HG03095 (cell line): Measurements from ENCODE around the gene ASAP2.

ENCODE experiments used
- ATAC-seq: cut with Tn5 transposase; IDR thresholded peaks from one replicate; pipeline ENCODE4 v1.9.1; 2021; ENCODE audit warnings: moderate library complexity; ENCODE audit not compliant: unreplicated experiment

ASAP2 gene

DNA sequence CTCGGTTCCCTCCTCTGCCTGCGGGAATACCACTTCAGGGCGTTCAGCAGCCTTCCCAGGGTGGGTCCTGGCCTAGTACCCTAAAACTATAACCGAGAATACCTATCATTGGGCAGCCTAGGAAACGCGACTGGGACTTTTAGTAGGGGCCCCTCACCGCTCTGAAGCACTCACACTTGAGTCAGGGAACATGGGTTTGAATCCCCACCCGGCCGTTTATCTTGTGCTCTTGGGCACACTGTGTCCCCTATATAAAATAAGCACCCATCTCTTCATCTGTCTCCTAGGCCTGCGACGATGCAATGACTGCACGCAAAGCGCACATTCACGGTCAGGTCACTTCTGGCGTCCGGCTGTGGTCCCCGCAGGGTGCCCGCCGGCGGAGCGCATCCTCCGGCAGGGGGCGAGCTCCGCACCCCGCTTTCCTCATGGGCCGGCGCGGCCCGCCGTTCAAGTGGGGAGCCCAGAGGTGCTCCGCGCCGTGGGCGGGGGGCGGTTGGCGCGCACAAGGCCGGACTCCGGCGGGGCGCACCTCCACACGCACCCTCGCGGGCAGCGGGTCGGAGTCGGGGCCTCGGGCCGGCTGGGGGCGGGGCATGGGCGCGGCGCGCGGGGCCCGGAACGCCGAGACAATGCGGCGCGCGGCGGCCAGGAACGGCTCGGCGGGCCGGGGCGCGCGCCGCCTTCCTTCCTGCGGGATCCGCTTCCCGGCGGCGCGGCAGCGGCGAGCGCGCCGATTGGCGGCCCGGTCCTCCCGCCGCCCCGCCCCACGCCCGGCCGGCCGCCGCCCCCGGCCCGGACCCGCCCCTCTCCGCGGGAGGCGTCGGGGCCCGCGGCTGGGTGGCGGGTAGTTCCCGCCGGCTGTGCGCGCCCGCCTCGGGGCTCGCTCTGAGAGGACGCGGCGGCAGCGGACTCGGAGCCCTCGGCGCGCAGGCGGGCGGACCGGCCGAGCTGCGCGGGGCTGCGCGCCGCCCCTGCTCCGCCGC, at the start of gene ASAP2:
TSS of gene ASAP2 (plus strand) at position 850 of the 986 bp plus-strand sequence. CDS start 293 bp downstream, outside the sequence.
- peak; percentile 59 for ATAC-seq

DNA sequence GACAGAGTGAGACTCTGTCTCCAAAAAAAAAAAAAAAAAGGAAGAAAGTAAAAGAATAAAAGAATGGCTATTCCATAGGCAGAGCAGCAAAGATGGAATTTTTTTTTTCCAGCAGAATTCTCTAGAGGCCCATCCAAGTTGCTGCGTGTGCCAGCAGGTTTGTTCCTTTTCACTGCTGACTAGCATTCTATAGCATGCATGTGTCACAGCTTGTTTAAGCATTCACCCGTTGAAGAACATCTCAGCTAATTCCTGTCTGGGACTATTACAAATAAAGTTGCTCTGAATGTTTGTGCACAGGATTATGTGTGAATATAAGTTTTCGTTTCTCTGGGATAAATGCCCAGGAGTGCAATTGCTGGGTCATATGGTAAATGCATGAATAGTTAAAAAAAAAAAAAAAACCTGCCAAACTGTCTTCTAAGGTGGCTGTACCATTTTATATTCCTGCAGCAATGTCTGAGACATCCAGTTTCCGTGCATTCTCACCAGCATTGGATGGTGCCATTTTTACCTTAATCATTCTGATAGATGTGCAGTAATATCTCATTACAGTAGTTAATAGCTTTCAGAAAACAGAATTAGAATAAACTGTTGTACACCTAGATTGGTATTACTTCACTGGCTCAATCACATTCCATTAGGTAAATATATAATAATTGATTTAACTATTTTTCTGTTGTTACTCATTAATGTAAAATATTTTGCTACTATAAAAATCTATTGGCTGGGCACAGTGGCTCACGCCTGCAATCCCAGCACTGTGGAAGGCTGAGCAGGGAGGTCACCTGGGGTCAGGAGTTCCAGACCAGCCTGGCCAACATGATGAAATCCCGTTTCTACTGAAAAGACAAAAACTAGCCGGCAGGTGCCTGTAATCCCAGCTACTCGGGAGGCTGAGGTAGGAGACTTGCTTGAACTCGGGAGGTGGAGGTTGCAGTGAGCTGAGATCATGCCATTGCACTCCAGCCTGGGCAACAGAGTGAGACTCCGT, 47.5 kb upstream of the ASAP2 start:
- ATAC-seq = no peak

DNA sequence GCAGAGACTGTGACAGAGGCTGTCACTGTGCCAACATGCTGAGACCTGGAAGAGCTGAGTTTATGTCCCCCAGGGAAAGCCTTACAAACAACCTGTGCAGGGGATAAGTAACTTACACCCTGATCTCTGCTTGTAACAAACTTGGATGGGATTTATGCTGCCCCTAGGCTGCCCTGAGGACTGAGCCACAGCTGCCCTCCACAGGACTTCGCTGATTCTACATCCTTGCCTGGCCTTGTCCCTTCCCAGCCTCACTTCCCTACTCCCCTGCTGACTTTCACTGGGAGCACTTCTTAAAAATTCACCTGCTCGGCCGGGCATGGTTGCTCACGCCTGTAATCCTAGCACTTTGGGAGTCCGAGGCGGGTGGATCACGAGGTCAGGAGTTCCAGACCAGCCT, 45.9 kb upstream of the ASAP2 start:
- no peak for ATAC-seq

DNA sequence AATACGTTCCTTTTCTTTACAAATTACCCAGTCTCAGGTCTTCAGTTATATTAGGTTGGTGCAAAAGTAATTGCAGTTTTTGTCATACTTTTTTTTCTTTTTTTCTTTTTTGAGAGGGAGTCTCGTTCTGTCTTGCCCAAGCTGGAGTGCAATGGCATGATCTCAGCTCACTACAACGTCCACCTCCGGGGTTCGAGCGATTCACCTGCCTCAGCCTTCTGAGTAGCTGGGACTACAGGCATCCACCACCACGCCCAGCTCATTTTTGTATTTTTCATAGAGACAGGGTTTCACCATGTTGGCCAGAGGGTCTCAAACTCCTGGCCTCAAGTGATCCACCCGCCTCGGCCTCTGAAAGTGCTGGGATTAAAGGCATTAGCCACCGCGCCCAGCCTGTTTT, 43.8 kb upstream of the ASAP2 start:
- ATAC-seq = no peak

DNA sequence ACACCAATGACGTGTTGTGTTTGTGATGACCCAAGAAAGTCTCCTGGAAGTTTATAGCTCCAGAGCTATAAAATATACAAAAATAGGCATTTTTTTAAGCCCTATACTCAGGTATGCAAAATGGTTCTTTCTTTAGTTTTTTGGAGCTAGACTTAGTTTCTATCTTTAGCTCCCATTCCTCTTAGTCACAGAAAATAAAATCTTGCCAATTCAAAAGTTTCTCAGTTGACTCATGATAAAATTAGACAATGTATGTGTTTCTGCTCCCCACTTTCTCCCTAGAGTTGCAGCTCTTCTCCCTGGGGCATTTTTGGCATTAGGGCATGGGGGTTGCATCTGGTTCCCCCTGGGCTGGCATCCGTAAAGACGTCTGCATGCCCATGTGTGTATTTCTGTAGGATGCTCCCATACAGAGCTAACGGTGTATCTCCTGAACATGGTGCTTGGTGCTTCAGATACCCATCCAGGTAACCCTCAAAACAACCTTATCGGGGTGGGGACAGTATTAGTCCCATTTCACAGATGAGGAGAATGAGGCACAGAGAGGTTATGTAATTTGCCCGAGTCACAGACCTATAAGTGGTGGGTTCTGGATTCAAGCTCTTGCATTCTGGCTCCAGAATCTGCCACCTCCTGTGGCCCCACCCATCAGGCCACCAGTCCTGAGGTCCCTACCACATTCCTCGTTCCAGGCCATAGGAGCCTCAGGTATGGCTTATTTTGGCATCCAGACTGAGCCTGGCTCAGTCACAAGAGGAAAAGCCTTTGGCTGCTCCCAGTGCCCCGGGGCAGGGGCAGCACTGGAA, 43.1 kb upstream of the ASAP2 start:
- no peak for ATAC-seq

DNA sequence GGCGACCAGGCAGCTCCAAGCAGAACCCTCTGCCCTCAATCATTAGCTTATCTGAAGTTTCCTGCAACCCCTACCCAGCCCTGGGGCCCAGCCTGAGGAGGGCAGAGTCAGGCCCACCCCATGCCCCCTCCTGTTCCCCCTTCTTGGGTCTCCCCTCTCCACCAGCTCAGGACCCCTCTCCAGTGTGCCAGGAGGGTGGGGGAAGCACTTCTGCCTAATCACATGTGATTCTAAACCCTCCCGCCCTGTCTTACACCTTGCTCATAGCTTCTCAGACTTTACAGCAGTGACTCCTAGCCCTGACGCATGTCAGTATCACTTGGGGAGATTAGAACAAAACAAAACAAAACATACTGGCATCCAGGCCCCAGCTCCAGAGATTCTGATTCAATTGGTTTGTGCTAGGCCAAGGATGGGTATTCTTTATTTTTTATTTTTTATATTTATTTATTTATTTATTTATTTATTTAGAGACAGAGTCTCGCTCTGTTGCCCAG, 42.5 kb upstream of the ASAP2 start:
- ATAC-seq = no peak

DNA sequence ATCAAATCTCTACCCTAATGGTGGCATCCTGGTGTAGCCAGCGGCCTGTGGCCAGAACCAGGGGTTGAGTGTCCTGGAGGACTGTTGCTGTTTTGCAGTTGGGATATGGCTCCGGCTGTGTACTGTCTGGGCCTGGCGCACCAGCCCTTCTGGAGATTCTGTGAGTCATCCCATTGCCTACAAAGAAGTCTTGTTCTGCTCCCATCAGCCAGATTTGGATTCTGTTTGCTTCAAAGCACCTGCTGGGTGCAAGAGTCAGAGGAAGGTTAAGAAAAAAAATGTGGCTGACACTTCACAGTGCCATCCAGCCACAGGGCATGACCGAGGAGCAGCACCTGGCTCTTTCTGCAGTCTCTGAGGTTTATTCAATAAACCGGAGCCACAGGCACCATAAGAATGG, 41.0 kb upstream of the ASAP2 start:
- ATAC-seq = no peak

DNA sequence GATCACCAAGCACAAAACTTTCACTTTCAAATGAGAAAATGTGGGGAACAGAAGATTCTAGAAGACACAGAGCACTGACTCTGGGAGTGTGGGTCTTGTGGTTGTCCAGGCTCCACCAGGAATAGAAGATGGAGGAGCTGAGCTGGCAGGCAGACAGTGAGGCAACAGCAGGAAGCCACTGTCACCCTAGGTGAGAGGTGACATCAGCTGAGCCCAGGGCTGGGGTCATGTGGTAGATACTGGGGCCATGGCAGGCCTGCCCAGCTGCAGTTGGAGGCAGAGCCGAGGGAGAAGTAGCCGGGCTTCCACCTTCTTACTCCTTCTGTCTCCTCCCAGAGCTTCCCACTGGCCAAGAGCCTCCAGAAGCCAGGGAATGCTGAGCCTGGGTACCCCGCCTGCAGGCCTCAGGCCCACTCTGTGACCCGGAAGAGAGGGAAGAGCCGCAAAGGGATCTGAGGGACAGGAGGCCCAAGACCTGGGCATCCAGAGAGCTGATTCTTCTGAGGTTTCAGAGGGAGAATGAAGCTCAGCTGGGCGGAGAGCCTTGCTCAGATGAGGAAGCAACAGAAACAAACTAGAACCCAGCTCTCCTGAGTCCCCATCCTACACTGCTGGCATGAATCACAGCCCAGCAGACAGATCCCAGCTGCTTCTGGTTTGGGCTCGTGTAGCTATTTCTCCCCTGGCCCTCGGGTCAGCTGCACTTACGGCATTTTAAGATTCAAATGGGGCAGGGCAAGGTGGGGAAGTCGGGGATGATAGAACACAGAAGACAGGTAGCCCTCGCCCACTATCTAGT, 39.8 kb upstream of the ASAP2 start:
- no peak for ATAC-seq

DNA sequence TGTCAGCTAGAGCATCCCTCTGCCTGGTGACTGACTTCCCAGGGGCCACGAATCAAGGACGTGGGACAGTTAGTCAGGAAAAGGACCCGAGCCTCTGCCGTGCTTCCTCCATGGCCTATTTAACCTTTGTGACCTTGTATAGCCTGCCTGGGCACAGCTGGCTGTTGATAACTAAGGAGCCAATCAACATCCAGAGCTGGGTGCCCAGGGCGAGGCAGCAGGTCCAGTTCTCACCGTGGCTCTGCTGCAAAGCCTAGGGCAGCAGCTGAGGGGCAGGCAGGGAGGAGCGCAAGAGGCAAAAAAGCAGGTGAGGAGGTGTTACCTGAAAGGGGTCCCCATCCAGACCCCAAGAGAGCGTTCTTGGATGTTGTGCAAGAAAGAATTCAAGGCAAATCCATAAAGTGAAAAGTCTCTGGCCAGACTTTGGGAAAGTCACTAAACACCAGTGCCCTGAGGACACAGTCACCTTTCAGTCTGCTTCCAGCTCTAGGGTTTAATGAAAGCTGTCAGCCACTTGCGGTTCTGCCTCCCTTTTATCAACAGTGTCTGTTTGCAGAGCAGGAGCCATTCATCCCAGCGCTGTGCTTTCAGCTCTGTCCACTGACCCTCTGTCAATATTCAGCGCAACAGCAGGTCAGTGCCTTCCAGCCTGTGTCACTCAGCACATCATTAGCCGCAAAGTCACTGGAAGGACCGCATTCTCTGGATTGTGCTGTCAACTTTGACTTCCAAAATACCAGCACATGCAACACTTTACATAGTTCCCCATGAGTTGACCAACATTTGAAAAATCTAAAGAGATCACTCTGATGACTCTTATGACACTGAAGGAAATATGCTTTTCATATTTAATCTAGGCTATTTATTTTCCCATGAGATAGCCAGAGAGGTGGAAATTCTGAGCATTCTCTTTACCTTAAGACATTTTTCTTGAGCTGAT, 38.6 kb upstream of the ASAP2 start:
- ATAC-seq = no peak

DNA sequence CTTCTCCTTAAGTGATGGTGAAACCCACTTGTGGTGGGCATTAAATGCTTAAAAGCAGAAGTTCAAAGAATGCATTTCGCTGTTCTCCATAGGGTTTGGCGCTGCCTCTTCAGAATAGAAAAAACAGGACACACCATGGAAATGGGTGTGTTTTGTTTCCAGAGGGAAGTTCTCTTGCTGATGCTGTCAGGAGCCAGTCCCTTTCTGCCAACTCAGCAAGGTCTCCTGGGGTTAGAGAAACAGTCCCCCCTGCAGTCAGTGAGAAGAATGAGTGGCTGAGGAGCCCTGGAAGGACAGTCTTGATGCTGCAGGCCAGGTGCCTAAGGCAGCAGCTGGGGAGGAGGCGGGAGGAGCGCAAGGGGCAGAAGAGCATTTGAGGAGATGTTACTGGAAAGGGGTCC, 37.8 kb upstream of the ASAP2 start:
- no peak for ATAC-seq

DNA sequence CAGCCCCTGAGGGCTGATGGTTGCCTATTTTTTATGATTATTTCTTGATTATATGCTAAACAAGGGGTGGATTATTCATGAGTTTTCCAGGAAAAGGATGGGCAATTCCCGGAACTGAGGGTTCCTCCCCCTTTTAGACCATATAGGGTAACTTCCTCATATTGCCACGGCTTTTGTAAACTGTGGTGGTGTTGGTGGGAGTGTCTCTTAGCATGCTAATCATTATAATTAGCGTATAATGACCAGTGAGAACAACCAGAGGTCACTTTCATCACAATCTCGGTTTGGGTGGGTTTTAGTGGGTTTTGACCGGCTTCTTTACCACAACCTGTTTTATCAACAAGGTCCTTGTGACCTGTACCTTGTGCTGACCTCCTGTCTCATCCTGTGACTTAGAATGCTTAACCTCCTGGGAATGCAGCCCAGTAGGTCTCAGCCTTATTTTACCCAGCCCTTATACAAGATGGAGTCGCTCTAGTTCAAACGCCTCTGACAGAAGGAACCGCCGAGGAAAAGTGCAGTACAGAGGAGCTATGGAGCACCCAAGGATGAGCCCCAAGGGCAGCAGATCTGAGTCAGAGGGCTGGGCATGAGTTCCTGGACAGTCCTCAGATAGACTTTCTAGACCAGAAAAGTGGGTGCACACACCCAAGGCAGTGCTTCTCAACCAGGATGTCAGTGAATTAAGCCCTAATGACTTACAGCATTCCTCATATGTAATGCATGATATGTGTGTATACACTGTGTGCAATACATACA, 37.1 kb upstream of the ASAP2 start:
- ATAC-seq = no peak

DNA sequence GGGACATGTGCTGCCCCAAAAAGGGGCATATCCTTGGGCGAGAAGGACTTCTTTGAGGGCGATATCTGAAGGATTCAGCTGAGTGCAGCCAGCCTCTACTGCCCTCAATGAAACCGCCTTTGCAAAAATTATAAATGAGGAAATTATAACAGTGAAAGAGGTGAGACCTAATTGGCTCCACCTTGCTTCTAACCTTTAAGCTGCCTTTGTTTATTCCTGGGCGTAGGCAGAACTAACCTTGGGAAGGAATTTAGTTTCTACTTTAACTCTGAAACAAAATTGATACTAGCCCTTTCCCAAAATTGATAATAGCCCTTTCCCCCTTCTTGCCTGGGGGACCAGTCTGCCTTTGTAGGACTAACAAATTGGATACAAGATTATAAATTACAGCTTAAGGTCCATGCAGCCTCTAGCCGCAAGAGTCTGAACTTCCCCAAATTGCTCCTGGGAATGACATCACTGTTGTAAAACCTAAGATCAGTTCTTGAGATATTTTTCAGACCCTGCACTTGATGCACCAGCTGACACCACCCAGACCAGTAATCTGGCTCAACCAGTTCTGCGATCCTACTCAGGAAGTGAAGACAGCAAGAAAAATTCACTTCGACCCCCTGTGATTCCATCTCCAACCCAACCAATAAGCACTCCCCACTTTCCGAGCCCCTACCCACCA, 36.0 kb upstream of the ASAP2 start:
- no peak for ATAC-seq

DNA sequence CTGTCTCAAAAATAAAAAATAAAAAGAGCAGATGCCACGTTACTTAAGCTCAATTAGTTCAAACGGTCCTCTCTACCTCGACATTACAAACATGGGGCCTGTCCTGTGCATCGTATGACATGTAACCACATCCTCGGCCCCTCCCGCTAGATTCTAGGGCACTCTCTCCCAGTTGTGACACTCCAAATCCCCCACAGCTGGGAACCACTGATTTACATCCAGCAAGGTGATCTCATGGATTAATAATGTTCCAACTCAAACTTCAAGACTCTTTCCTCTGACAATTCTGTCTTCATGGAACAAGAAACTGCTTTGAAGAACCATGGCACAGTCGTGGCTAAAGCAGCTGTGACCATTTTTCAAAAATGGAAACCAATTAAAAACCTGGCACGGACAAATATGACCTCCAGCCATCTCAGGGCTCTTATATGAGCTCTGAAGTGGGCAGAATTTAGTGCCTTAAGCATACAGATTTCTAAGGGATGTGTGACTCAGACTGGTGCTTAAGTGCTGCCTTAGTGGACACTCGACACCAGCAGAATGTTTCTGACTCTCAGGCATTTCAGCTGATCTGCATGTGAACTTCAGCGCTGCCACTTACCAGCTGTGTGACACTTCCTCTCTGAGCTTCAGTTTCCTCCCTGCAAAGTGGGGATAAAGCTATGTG, 31.7 kb upstream of the ASAP2 start:
- no peak for ATAC-seq

DNA sequence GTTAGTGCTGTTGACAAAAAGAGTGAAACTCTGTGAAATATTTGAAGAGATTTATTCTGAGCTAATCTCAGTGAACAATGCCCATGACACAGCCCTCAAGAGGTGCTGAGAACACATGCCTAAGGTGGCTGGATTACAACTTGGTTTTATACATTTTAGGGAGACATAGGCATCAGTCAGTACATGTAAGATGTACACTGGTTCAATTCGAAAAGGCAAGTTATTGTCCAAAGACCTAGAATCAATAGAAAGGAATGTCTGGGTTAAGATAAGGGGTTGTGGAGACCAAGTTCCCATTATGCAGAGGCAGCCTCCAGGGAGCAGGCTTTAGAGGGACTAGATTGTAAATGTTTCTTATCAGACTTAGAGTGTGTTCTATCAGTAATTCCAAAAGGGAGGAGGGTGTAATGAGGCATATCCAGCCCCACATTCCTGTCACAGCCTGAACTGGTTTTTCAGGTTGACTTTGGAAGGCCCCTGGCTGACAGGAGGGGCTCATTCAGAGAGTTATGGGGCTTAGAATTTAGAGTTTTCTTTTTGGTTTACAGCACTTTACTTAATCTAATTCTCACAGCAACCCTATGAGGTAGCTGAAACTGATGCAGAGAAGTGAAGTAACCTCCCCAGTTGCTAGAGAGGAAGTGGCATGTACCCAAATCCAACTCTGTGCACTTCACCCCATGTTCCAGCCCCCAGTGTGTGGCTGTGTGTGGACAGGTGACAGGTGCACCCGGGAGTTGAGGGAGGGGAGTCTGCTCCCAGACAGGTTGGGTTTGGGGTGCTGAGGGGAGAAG, 28.3 kb upstream of the ASAP2 start:
- ATAC-seq = no peak

DNA sequence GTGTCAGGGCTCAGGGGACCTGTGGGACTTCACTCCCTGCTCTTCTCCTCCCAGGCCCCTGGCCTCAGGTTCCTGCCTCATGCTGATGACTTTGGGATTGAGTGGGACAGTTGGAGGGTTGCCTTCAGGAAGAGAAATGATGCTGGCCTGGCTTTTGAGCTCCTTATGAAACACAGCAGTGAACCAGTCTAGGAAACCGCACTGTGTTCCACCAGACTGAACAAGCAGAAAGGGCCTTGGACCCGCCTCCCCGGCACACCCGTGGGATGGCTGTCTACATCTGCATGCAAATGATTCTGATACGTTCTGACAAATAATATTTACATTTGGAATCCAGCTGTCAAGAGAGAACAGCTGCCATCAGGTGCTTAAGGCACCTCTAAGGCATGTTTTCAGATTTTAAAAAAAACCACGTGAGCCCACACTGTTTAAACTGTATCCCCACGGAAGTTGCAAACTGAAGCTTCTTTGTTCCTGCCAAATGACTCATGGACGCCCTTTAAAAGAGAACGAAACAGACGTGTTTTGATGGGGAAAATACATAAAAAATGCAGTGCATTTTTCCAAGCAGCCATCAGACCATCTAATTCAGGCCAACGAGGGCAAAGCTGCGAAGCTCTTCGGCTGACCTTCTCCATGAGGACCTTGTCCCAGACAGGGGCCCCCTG, 27.6 kb upstream of the ASAP2 start:
- no peak for ATAC-seq
